HEK293 (cell line): ENCODE data around the gene SLC9A5.
A peak's percentile ranks its signal among the peaks of the same experiment; 100 is the strongest.

Source experiments
- EGR2 ChIP-seq: fragments of 450-650 bp; formaldehyde crosslinking; IDR thresholded peaks from 2 replicates; pipeline ENCODE4 v1.5.1; 2016; ENCODE audit warnings: low read depth, missing biosample characterization, missing genetic modification characterization
- KLF1 ChIP-seq: fragments of 450-650 bp; formaldehyde crosslinking; IDR thresholded peaks from 2 replicates; pipeline ENCODE4 v1.5.1; 2016; ENCODE audit warnings: missing biosample characterization, missing genetic modification characterization
- KLF16 ChIP-seq: fragments of 450-650 bp; formaldehyde crosslinking; IDR thresholded peaks from 2 replicates; pipeline ENCODE4 v1.5.1; 2017; ENCODE audit warnings: missing biosample characterization, missing genetic modification characterization
- TRIM28 ChIP-seq: IDR thresholded peaks from 2 replicates; pipeline ENCODE4 v1.6.1; 2011; ENCODE audit warnings: low read length, control low read depth, borderline replicate concordance
- YY2 ChIP-seq: fragments of 450-650 bp; formaldehyde crosslinking; IDR thresholded peaks from 2 replicates; pipeline ENCODE4 v1.5.1; 2016; ENCODE audit warnings: missing biosample characterization, missing genetic modification characterization
- ZBTB11 ChIP-seq: fragments of 450-650 bp; formaldehyde crosslinking; conservative IDR thresholded peaks from 2 replicates; pipeline ENCODE4 v1.5.1; 2016; ENCODE audit warnings: low read depth, missing biosample characterization, missing genetic modification characterization
- ZBTB8A ChIP-seq: fragments of 450-650 bp; formaldehyde crosslinking; IDR thresholded peaks from 2 replicates; pipeline ENCODE4 v1.5.1; 2016; ENCODE audit warnings: missing biosample characterization, missing genetic modification characterization
- ZNF121 ChIP-seq: fragments of 450-650 bp; formaldehyde crosslinking; IDR thresholded peaks from 2 replicates; pipeline ENCODE4 v1.5.1; 2016; ENCODE audit warnings: missing biosample characterization, missing genetic modification characterization
- ZNF184 ChIP-seq: fragments of 450-650 bp; IDR thresholded peaks from 2 replicates; pipeline ENCODE4 v1.5.1; 2018; ENCODE audit warnings: missing biosample characterization, mild to moderate bottlenecking, missing genetic modification characterization
- ZNF248 ChIP-seq: fragments of 450-650 bp; formaldehyde crosslinking; IDR thresholded peaks from 2 replicates; pipeline ENCODE4 v1.5.1; 2017; ENCODE audit warnings: missing biosample characterization, missing genetic modification characterization
- ZNF302 ChIP-seq: fragments of 450-650 bp; formaldehyde crosslinking; IDR thresholded peaks from 2 replicates; pipeline ENCODE4 v1.5.1; 2016; ENCODE audit warnings: missing biosample characterization, missing genetic modification characterization, low read depth
- ZNF311 ChIP-seq: fragments of 450-650 bp; formaldehyde crosslinking; IDR thresholded peaks from 2 replicates; pipeline ENCODE4 v1.5.1; 2017; ENCODE audit warnings: missing biosample characterization, missing genetic modification characterization, borderline replicate concordance
- ZNF324 ChIP-seq: fragments of 450-650 bp; formaldehyde crosslinking; IDR thresholded peaks from 2 replicates; pipeline ENCODE4 v1.5.1; 2016; ENCODE audit warnings: missing biosample characterization, missing genetic modification characterization
- ZNF416 ChIP-seq: fragments of 450-650 bp; formaldehyde crosslinking; IDR thresholded peaks from 2 replicates; pipeline ENCODE4 v1.5.1; 2016; ENCODE audit warnings: missing biosample characterization, missing genetic modification characterization
- ZNF558 ChIP-seq: fragments of 450-650 bp; formaldehyde crosslinking; IDR thresholded peaks from 2 replicates; pipeline ENCODE4 v1.5.1; 2016; ENCODE audit warnings: missing biosample characterization, missing genetic modification characterization
- ZNF560 ChIP-seq: fragments of 450-650 bp; formaldehyde crosslinking; IDR thresholded peaks from 2 replicates; pipeline ENCODE4 v1.5.1; 2017; ENCODE audit warnings: missing biosample characterization, missing genetic modification characterization, borderline replicate concordance
- ZNF561 ChIP-seq: fragments of 450-650 bp; IDR thresholded peaks from 2 replicates; pipeline ENCODE4 v1.5.1; 2018; ENCODE audit warnings: missing biosample characterization, missing genetic modification characterization, borderline replicate concordance
- ZNF580 ChIP-seq: fragments of 450-650 bp; formaldehyde crosslinking; IDR thresholded peaks from 2 replicates; pipeline ENCODE4 v1.5.1; 2016; ENCODE audit warnings: missing biosample characterization, missing genetic modification characterization
- ZNF621 ChIP-seq: fragments of 450-650 bp; formaldehyde crosslinking; IDR thresholded peaks from 2 replicates; pipeline ENCODE4 v1.5.1; 2017; ENCODE audit warnings: missing biosample characterization, missing genetic modification characterization
- ZNF629 ChIP-seq: fragments of 450-650 bp; formaldehyde crosslinking; IDR thresholded peaks from 2 replicates; pipeline ENCODE4 v1.5.1; 2017; ENCODE audit warnings: missing biosample characterization, missing genetic modification characterization
- ZNF776 ChIP-seq: fragments of 450-650 bp; formaldehyde crosslinking; IDR thresholded peaks from 2 replicates; pipeline ENCODE4 v1.5.0; 2017; ENCODE audit warnings: missing biosample characterization, missing genetic modification characterization, borderline replicate concordance
- TF ChIP-seq, protein P1 (sequence below): fragments of 450-650 bp; formaldehyde crosslinking; IDR thresholded peaks from 2 replicates; pipeline ENCODE4 v1.5.1; 2016; ENCODE audit warnings: missing biosample characterization, missing genetic modification characterization
- TF ChIP-seq, protein P2 (sequence below): fragments of 450-650 bp; formaldehyde crosslinking; optimal IDR thresholded peaks from 2 replicates; pipeline ENCODE3; 2016; ENCODE audit warnings: missing biosample characterization, mild to moderate bottlenecking, missing genetic modification characterization
- TF ChIP-seq, protein P3 (sequence below): fragments of 450-650 bp; IDR thresholded peaks from 2 replicates; pipeline ENCODE4 v1.5.1; 2018; ENCODE audit warnings: missing biosample characterization, mild to moderate bottlenecking, missing genetic modification characterization
- TF ChIP-seq, protein P4 (sequence below): fragments of 450-650 bp; formaldehyde crosslinking; IDR thresholded peaks from 2 replicates; pipeline ENCODE4 v1.5.1; 2016; ENCODE audit warnings: missing biosample characterization, missing genetic modification characterization, borderline replicate concordance

SLC9A5 gene

DNA sequence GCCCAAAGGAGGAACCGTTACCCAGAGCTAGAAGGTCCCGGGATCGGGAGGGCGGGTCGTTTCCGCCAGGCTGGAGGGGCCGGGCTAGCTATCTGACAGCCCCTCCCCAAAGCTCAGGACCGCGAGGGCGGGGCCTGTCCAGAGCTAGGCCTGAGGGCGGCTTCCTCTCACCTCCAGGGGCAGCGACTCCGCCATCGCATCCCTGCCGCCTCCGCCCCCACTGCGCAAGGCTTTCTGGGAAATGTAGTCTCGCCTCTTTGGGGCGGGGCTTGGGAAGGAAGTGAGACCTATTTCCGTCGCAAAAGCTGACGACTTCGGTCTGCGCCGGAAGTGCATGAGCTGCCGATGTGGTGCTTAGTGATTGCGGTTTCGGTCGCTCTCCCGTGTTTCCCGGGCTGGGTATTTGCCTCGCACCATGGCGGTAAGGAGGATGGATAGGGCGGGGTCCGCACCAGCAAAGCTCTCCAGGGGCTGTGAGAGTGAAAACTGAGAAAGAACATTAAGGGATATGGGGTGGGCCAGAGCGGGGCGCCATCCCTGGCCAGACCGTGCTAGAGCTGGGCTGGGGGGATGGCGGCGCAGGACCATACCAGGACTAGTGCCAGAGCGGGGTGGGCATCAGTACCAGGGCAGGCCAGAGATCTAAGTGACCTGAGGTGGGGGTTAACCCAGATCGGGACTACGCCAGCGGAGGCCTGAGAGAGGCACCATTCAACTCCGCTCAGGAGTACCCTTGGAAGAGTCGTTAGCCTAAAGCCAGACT, 21.8 kb upstream of the SLC9A5 start, which contains the start of gene TMEM208 (continued):
- TF ChIP-seq ZBTB8A (tag by site-specific recombination) (no peak), ZNF621 (tag by site-specific recombination) (no peak), ZNF324 (0 out of 2 replicates have a peak, but pooled peaks have one; percentile 44), ZNF121 (no peak), KLF16 (tag by site-specific recombination) (peak; percentile 94), ZNF580 (0 out of 2 replicates have a peak, but pooled peaks have one; percentile 66), ZNF302 (tag by site-specific recombination) (no peak), ZNF248 (no peak), ZNF561 (peak; percentile 56; the same call in 1 of the 2 replicates), KLF1 (tag by site-specific recombination) (peak; percentile 83), ZBTB11 (tag by site-specific recombination) (peak; percentile 95), TRIM28 (peak; percentile 91; the same call in 1 of the 2 replicates), ZNF184 (tag by site-specific recombination) (no peak), EGR2 (tag by site-specific recombination) (peak; percentile 90), ZNF776 (peak; percentile 100), ZNF416 (tag by site-specific recombination) (no peak), ZNF311 (tag by site-specific recombination) (no peak), YY2 (tag by site-specific recombination) (peak; percentile 96), ZNF558 (tag by site-specific recombination) (no peak; the same call in 1 of the 2 replicates), ZNF560 (tag by site-specific recombination) (no peak), ZNF629 (tag by site-specific recombination) (peak; percentile 81)
- TF ChIP-seq, protein P1, sequence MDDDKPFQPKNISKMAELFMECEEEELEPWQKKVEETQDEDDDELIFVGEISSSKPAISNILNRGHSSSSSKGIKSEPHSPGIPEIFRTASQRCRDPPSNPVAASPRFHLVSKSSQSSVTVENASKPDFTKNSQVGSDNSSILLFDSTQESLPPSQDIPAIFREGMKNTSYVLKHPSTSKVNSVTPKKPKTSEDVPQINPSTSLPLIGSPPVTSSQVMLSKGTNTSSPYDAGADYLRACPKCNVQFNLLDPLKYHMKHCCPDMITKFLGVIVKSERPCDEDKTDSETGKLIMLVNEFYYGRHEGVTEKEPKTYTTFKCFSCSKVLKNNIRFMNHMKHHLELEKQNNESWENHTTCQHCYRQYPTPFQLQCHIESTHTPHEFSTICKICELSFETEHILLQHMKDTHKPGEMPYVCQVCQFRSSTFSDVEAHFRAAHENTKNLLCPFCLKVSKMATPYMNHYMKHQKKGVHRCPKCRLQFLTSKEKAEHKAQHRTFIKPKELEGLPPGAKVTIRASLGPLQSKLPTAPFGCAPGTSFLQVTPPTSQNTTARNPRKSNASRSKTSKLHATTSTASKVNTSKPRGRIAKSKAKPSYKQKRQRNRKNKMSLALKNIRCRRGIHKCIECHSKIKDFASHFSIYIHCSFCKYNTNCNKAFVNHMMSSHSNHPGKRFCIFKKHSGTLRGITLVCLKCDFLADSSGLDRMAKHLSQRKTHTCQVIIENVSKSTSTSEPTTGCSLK (tag by site-specific recombination): no peak
- TF ChIP-seq, protein P2, sequence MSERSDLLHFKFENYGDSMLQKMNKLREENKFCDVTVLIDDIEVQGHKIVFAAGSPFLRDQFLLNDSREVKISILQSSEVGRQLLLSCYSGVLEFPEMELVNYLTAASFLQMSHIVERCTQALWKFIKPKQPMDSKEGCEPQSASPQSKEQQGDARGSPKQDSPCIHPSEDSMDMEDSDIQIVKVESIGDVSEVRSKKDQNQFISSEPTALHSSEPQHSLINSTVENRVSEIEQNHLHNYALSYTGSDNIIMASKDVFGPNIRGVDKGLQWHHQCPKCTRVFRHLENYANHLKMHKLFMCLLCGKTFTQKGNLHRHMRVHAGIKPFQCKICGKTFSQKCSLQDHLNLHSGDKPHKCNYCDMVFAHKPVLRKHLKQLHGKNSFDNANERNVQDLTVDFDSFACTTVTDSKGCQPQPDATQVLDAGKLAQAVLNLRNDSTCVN: peak; percentile 11
- TF ChIP-seq, protein P3, sequence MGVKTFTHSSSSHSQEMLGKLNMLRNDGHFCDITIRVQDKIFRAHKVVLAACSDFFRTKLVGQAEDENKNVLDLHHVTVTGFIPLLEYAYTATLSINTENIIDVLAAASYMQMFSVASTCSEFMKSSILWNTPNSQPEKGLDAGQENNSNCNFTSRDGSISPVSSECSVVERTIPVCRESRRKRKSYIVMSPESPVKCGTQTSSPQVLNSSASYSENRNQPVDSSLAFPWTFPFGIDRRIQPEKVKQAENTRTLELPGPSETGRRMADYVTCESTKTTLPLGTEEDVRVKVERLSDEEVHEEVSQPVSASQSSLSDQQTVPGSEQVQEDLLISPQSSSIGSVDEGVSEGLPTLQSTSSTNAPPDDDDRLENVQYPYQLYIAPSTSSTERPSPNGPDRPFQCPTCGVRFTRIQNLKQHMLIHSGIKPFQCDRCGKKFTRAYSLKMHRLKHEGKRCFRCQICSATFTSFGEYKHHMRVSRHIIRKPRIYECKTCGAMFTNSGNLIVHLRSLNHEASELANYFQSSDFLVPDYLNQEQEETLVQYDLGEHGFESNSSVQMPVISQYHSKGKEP (tag by site-specific recombination): peak; percentile 100
- TF ChIP-seq, protein P4, sequence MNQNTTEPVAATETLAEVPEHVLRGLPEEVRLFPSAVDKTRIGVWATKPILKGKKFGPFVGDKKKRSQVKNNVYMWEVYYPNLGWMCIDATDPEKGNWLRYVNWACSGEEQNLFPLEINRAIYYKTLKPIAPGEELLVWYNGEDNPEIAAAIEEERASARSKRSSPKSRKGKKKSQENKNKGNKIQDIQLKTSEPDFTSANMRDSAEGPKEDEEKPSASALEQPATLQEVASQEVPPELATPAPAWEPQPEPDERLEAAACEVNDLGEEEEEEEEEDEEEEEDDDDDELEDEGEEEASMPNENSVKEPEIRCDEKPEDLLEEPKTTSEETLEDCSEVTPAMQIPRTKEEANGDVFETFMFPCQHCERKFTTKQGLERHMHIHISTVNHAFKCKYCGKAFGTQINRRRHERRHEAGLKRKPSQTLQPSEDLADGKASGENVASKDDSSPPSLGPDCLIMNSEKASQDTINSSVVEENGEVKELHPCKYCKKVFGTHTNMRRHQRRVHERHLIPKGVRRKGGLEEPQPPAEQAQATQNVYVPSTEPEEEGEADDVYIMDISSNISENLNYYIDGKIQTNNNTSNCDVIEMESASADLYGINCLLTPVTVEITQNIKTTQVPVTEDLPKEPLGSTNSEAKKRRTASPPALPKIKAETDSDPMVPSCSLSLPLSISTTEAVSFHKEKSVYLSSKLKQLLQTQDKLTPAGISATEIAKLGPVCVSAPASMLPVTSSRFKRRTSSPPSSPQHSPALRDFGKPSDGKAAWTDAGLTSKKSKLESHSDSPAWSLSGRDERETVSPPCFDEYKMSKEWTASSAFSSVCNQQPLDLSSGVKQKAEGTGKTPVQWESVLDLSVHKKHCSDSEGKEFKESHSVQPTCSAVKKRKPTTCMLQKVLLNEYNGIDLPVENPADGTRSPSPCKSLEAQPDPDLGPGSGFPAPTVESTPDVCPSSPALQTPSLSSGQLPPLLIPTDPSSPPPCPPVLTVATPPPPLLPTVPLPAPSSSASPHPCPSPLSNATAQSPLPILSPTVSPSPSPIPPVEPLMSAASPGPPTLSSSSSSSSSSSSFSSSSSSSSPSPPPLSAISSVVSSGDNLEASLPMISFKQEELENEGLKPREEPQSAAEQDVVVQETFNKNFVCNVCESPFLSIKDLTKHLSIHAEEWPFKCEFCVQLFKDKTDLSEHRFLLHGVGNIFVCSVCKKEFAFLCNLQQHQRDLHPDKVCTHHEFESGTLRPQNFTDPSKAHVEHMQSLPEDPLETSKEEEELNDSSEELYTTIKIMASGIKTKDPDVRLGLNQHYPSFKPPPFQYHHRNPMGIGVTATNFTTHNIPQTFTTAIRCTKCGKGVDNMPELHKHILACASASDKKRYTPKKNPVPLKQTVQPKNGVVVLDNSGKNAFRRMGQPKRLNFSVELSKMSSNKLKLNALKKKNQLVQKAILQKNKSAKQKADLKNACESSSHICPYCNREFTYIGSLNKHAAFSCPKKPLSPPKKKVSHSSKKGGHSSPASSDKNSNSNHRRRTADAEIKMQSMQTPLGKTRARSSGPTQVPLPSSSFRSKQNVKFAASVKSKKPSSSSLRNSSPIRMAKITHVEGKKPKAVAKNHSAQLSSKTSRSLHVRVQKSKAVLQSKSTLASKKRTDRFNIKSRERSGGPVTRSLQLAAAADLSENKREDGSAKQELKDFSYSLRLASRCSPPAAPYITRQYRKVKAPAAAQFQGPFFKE (tag by site-specific recombination): no peak
